H1 (cell line): ENCODE results near the gene CDK5. TPM values are rescaled to one million over a fixed set of nuclear protein-coding genes. Genes with fewer than 3 reads are reported as not detected.

ENCODE experiments used
- CTCF ChIA-PET: fragments of 300-600 bp; sonication (Branson Sonifier 250); formaldehyde crosslinking; loops from one replicate; lab custom pipeline; 2021; ENCODE audit not compliant: partially characterized antibody; lab: Charles Lee
- POLR2A ChIA-PET: fragments of 300-600 bp; sonication (Branson Sonifier 250); formaldehyde crosslinking; loops from one replicate; lab custom pipeline; 2021; ENCODE audit warnings: inconsistent platforms; ENCODE audit not compliant: partially characterized antibody; lab: Charles Lee
- DNase-seq, 2 experiments: peaks; one replicate each; pipeline versions ENCODE4 v3.0.0 to v3.0.0-alpha.2; 2010 to 2022; ENCODE audit warnings: low spot score in 2 of 2, low read depth in 1 of 2, mixed read lengths in 1 of 2
- FAIRE-seq: peaks from 2 replicates; lab custom pipeline; 2011; peaks lifted over from hg19 to GRCh38; lab: Jason Lieb, UNC
- H2AFZ ChIP-seq: 2 replicates; pipeline ENCODE4 v1.8.1; 2012; ENCODE audit warnings: low read length, inconsistent platforms
- H2AK5ac ChIP-seq: 2 replicates; pipeline ENCODE4 v1.6.1; 2013; ENCODE audit warnings: low read depth, low read length
- H2BK120ac ChIP-seq: replicated peaks from 2 replicates; pipeline ENCODE3; 2013; ENCODE audit warnings: low read depth, low read length, inconsistent platforms
- H2BK12ac ChIP-seq: 2 replicates; pipeline ENCODE4 v1.6.1; 2013; ENCODE audit warnings: low read depth, low read length
- H2BK15ac ChIP-seq: 2 replicates; pipeline ENCODE4 v1.6.1; 2013; ENCODE audit warnings: low read length
- H2BK20ac ChIP-seq: 2 replicates; pipeline ENCODE4 v1.6.1; 2013; ENCODE audit warnings: low read length
- H2BK5ac ChIP-seq: 2 replicates; pipeline ENCODE4 v1.6.1; 2013; ENCODE audit warnings: low read depth, low read length
- H3K14ac ChIP-seq: 2 replicates; pipeline ENCODE4 v1.6.1; 2013; ENCODE audit warnings: inconsistent platforms; ENCODE audit not compliant: insufficient read length
- H3K18ac ChIP-seq: 2 replicates; pipeline ENCODE4 v1.6.1; 2013; ENCODE audit warnings: low read length; ENCODE audit errors: extremely low read depth
- H3K23ac ChIP-seq: 2 replicates; pipeline ENCODE4 v1.6.1; 2013; ENCODE audit warnings: inconsistent platforms; ENCODE audit not compliant: insufficient read length
- H3K23me2 ChIP-seq: 2 replicates; pipeline ENCODE4 v1.6.1; 2013; ENCODE audit warnings: low read depth, low read length
- H3K27ac ChIP-seq: 2 replicates; pipeline ENCODE4 v1.6.1; 2011; ENCODE audit warnings: low read depth, low read length, inconsistent platforms
- H3K27me3 ChIP-seq, 4 experiments: replicated peaks in 1 of 4; 1 replicate in 1 of 4; 2 replicates in 3 of 4; pipeline versions ENCODE4 v1.6.1 to v1.8.1; 2011 to 2013; ENCODE audit warnings: low read length in 3 of 4, mild to moderate bottlenecking in 3 of 4, inconsistent platforms in 2 of 4, mixed read lengths in 2 of 4, moderate library complexity in 1 of 4; ENCODE audit not compliant: control insufficient read depth in 3 of 4, insufficient read depth in 3 of 4; ENCODE audit errors: extremely low read depth in 1 of 4
- H3K36me3 ChIP-seq, 4 experiments: 2 replicates each; pipeline versions ENCODE4 v1.6.1 to v1.8.1; 2011 to 2013; ENCODE audit warnings: mild to moderate bottlenecking in 4 of 4, low read length in 3 of 4, moderate library complexity in 2 of 4, control low read depth in 1 of 4, inconsistent platforms in 1 of 4; ENCODE audit not compliant: insufficient read depth in 4 of 4, control insufficient read depth in 2 of 4
- H3K4ac ChIP-seq: replicated peaks from 2 replicates; pipeline ENCODE3; 2013; ENCODE audit warnings: low read length, low read depth, mixed read lengths, inconsistent platforms; ENCODE audit not compliant: insufficient read length
- H3K4me1 ChIP-seq, 4 experiments: replicated peaks in 1 of 4; 1 replicate in 1 of 4; 2 replicates in 3 of 4; pipeline versions ENCODE4 v1.6.1 to v1.8.1; 2011 to 2013; ENCODE audit warnings: low read length in 3 of 4, inconsistent platforms in 2 of 4, mixed read lengths in 1 of 4; ENCODE audit not compliant: insufficient read depth in 4 of 4, control insufficient read depth in 3 of 4
- H3K4me2 ChIP-seq, 2 experiments: 2 replicates each; pipeline versions ENCODE4 v1.6.1 to v1.8.1; 2011 to 2013; ENCODE audit warnings: low read depth in 2 of 2, low read length in 2 of 2, control low read depth in 1 of 2, inconsistent platforms in 1 of 2, mild to moderate bottlenecking in 1 of 2; ENCODE audit not compliant: insufficient read depth in 1 of 2
- H3K4me3 ChIP-seq, 4 experiments: fragments of 200-600, 300-600 bp in 1 of 4; sonication (generic), shearing (Covaris generic), sonication (Bioruptor Twin) in 1 of 4; 2 replicates each; pipeline versions ENCODE4 v1.5.1 to v1.8.1; 2011 to 2016; ENCODE audit warnings: low read length in 4 of 4, low read depth in 3 of 4, control low read depth in 2 of 4, inconsistent platforms in 2 of 4, mild to moderate bottlenecking in 2 of 4, mixed read lengths in 1 of 4, moderate library complexity in 1 of 4; ENCODE audit not compliant: insufficient read depth in 2 of 4; ENCODE audit errors: extremely low read depth in 1 of 4
- H3K56ac ChIP-seq: replicated peaks from 2 replicates; pipeline ENCODE3; 2013; ENCODE audit warnings: low read depth, mild to moderate bottlenecking, mixed read lengths, low read length, inconsistent platforms; ENCODE audit not compliant: insufficient read length
- H3K79me1 ChIP-seq: 2 replicates; pipeline ENCODE4 v1.6.1; 2013; ENCODE audit warnings: low read depth, low read length, control low read depth
- H3K79me2 ChIP-seq, 2 experiments: 2 replicates each; pipeline versions ENCODE4 v1.6.1 to v1.8.1; 2012 to 2013; ENCODE audit warnings: low read length in 2 of 2, mild to moderate bottlenecking in 2 of 2, inconsistent platforms in 1 of 2; ENCODE audit not compliant: insufficient read depth in 2 of 2, control insufficient read depth in 1 of 2
- H3K9ac ChIP-seq, 4 experiments: replicated peaks in 1 of 4; 1 replicate in 1 of 4; 2 replicates in 3 of 4; pipeline versions ENCODE4 v1.6.1 to v1.8.1; 2011 to 2013; ENCODE audit warnings: low read depth in 3 of 4, low read length in 3 of 4, control low read depth in 2 of 4, mild to moderate bottlenecking in 2 of 4, moderate library complexity in 2 of 4, inconsistent platforms in 1 of 4; ENCODE audit errors: extremely low read depth in 1 of 4
- H3K9me3 ChIP-seq, 2 experiments: 2 replicates each; pipeline versions ENCODE4 v1.6.1 to v1.8.1; 2012 to 2013; ENCODE audit warnings: mild to moderate bottlenecking in 2 of 2, moderate library complexity in 2 of 2, control low read depth in 1 of 2, inconsistent platforms in 1 of 2, low read depth in 1 of 2, low read length in 1 of 2, mixed read lengths in 1 of 2; ENCODE audit not compliant: insufficient read depth in 2 of 2
- H4K20me1 ChIP-seq, 2 experiments: replicated peaks in 1 of 2; 2 replicates each; pipeline versions ENCODE3 to v1.8.1; 2011 to 2013; ENCODE audit warnings: inconsistent platforms in 2 of 2, low read length in 2 of 2, mild to moderate bottlenecking in 1 of 2; ENCODE audit not compliant: insufficient read depth in 2 of 2, control insufficient read depth in 1 of 2
- H4K5ac ChIP-seq: 2 replicates; pipeline ENCODE4 v1.6.1; 2013; ENCODE audit warnings: low read length, low read depth, mixed read lengths, inconsistent platforms; ENCODE audit not compliant: insufficient read length
- H4K8ac ChIP-seq: 2 replicates; pipeline ENCODE4 v1.8.0; 2013; ENCODE audit warnings: mild to moderate bottlenecking, moderate library complexity, low read length, inconsistent platforms; ENCODE audit not compliant: insufficient read depth; ENCODE audit errors: extremely low read depth
- H4K91ac ChIP-seq: replicated peaks from 2 replicates; pipeline ENCODE3; 2013; ENCODE audit warnings: low read length, mixed read lengths, inconsistent platforms; ENCODE audit not compliant: insufficient read length
- EGR1 ChIP-seq: IDR thresholded peaks from 2 replicates; pipeline ENCODE4 v1.6.1; 2011; ENCODE audit warnings: low read depth, low read length, borderline replicate concordance
- FOSL1 ChIP-seq: IDR thresholded peaks from 2 replicates; pipeline ENCODE4 v1.6.1; 2011; ENCODE audit warnings: mild to moderate bottlenecking, low read depth, low read length, moderate library complexity; ENCODE audit not compliant: insufficient read depth
- KDM1A ChIP-seq: fragments of 200-600, 300-600 bp; sonication (generic); IDR thresholded peaks from 2 replicates; pipeline ENCODE4 v1.7.1; 2016; ENCODE audit warnings: mild to moderate bottlenecking, low read length, borderline replicate concordance
- MAFK ChIP-seq: IDR thresholded peaks from 2 replicates; pipeline ENCODE4 v1.6.1; 2012; ENCODE audit warnings: low read depth, mild to moderate bottlenecking, improper control_type of control experiment, low read length
- RXRA ChIP-seq: IDR thresholded peaks from 2 replicates; pipeline ENCODE4 v1.6.1; 2011; ENCODE audit warnings: low read depth, mild to moderate bottlenecking, low read length, moderate library complexity; ENCODE audit not compliant: insufficient read depth
- TAF1 ChIP-seq: IDR thresholded peaks from 2 replicates; pipeline ENCODE4 v1.6.1; 2011; ENCODE audit warnings: mild to moderate bottlenecking, low read depth, low read length
- WGBS, 2 experiments: shearing (Covaris generic) in 1 of 2; methylation state at CpG; one replicate each; pipeline versions ENCODE4 v1.1.6 to v1.1.7; 2013 to 2015; ENCODE audit warnings: low lambda C conversion rate in 2 of 2, mixed read lengths in 2 of 2, inconsistent platforms in 1 of 2, low coverage in 1 of 2, missing lambda C conversion rate in 1 of 2; ENCODE audit not compliant: insufficient replicate concordance in 2 of 2, insufficient coverage in 1 of 2, insufficient read length in 1 of 2; ENCODE audit errors: extremely low coverage in 1 of 2, missing lambda C conversion rate in 1 of 2; 5-methylcytosine and 5-hydroxymethylcytosine counted together
- polyA plus RNA-seq, 7 experiments: library from polyadenylated mRNA; depleted of rRNA in 3 of 7; stranded (reverse) in 5 of 7; unstranded in 2 of 7; fragments of >200 nt in 5 of 7; fragments of 200-250 nt in 2 of 7; gene quantifications; 1 replicate in 5 of 7; 2 replicates in 1 of 7; 4 replicates in 1 of 7; pipeline versions ENCODE4 v1.2.1 to v1.2.3, GENCODE V29; 2011 to 2013; ENCODE audit warnings: missing spikeins in 2 of 7, mixed read lengths in 2 of 7
- total RNA-seq: library from RNA; stranded (reverse); fragmentation: NEBNext Ultra II Directional; extraction: Animal tissue kit (Norgen Biotek cat#: 25700); gene quantifications from 2 replicates; pipeline ENCODE4 v1.2.1, GENCODE V29; 2021
- TF ChIP-seq, protein P1 (sequence below): IDR thresholded peaks from 2 replicates; pipeline ENCODE4 v1.6.1; 2012; ENCODE audit warnings: inconsistent platforms
- TF ChIP-seq, protein P2 (sequence below): IDR thresholded peaks from 2 replicates; pipeline ENCODE4 v1.6.1; 2011; ENCODE audit warnings: low read depth, mild to moderate bottlenecking, low read length; ENCODE audit not compliant: insufficient read depth

CDK5 gene
- total and polyA plus RNA-seq, 2 of the 8 experiments (the other 6 are each of a cell fraction or from before 2014, with no cell fraction given) = 22.8 to 37.2 TPM

DNA sequence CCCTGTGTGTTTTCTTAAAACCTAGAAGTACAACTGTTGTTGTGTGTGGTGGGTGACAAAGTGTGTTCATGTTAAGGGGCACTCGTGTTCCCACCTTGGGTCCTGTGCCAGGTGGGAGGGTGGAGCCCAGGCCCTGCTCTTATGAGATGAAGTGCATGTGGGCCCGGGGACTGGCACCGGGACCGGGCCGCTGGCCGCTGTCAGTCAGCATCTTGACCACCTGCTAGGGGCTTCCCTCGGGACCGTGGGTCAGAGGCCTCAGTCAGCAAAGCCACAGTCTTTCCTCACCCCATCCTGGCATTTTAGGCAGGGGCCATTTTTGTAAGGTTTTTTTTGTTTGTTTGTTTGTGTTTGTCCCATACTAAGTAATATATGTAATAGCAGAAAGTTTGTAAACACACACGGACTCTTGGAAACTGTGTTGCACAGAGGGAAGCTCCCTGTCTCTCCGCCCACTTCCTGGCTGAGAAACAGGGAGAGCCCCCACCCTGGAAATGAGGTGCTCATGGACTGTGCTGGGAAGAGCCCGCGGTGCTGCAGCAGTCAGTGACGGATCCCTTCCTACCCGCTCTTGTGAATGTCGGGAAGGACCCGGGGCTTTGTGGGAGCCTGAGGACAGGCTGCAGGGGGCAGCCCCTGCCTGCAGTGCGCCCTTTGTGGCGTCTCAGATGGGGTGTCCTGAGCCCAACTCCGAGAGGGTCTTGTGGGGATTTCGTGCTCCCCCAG lies 42.0 kb upstream of the CDK5 start:
- no peak overlapping the region for H3K4me2 ChIP-seq
- no peak overlapping the region for H2AFZ ChIP-seq
- 0 out of 2 replicates have a peak overlapping the region, but pooled peaks have one; percentile 66 for H2BK5ac ChIP-seq
- H3K4me3 ChIP-seq = no peak overlapping the region
- H3K23me2 ChIP-seq = no peaks in the 10 kb centered on the region; the same call in 1 of the 2 replicates
- WGBS, 2 experiments = 89% methylated on average over 20 of the region's 20 CpGs; no CpG with 5 or more reads in 1 of the 2 experiments
- peaks cover 18% of the 10 kb centered on the region for H3K79me1 ChIP-seq
- peaks cover under 1 to 25% (median 14%) of the 10 kb centered on the region in 4 experiments for H3K4me1 ChIP-seq
- H2BK15ac ChIP-seq = no peak overlapping the region
- no peak overlapping the region for H3K18ac ChIP-seq
- no peak overlapping the region for H3K9ac ChIP-seq
- H2BK120ac ChIP-seq = no peak overlapping the region
- H3K9me3 ChIP-seq = no peaks in the 10 kb centered on the region
- TF ChIP-seq, protein P1, sequence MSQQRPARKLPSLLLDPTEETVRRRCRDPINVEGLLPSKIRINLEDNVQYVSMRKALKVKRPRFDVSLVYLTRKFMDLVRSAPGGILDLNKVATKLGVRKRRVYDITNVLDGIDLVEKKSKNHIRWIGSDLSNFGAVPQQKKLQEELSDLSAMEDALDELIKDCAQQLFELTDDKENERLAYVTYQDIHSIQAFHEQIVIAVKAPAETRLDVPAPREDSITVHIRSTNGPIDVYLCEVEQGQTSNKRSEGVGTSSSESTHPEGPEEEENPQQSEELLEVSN = no peak
- TF ChIP-seq TAF1 = no peak
- TF ChIP-seq RXRA = no peak
- TF ChIP-seq EGR1 = no peak
- TF ChIP-seq, protein P2, sequence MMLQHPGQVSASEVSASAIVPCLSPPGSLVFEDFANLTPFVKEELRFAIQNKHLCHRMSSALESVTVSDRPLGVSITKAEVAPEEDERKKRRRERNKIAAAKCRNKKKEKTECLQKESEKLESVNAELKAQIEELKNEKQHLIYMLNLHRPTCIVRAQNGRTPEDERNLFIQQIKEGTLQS = no peak
- TF ChIP-seq KDM1A = no peak
- no peak for TF ChIP-seq FOSL1
- TF ChIP-seq MAFK = no peak
- H2BK12ac ChIP-seq = peak overlapping the region; percentile 60; the same call in 1 of the 2 replicates
- no peak overlapping the region for H3K56ac ChIP-seq
- H3K27me3 ChIP-seq = no peaks in the 10 kb centered on the region
- CTCF ChIA-PET = interaction anchor here (0.9 to 22.4 kb wide), 4 partner anchors 10 to 87 kb away, joined by 3 to 448 read pairs (median 19); partner anchors contain the start of genes AGAP3 and TMUB1
- no peak overlapping the region for H4K5ac ChIP-seq
- H3K4ac ChIP-seq = no peak overlapping the region
- peak overlapping the region; percentile 12; the same call in 1 of the 2 replicates for H4K8ac ChIP-seq
- 0 out of 2 replicates have a peak overlapping the region, but pooled peaks have one; percentile 39 for H2AK5ac ChIP-seq
- H3K36me3 ChIP-seq = no peaks in the 10 kb centered on the region
- H3K23ac ChIP-seq = no peak overlapping the region
- peaks cover 18 to 39% of the 10 kb centered on the region in 2 experiments for H4K20me1 ChIP-seq
- no peak overlapping the region for H3K27ac ChIP-seq
- no peak overlapping the region for H3K14ac ChIP-seq
- no peak overlapping the region for H2BK20ac ChIP-seq
- DNase-seq (no peak), FAIRE-seq (no peak)
- no peak overlapping the region for H4K91ac ChIP-seq
- POLR2A ChIA-PET = interaction anchor here (0.6 to 1.5 kb wide), 2 partner anchors 20 to 180 kb away, joined by 3 to 5 read pairs; no protein-coding TSS in a partner anchor
- peaks cover 0 to 58% of the 10 kb centered on the region in 2 experiments; a peak in 2 of 4 replicates for H3K79me2 ChIP-seq
